Measurements from ENCODE around the gene DEFB124. TPM values are rescaled to one million over a fixed set of nuclear protein-coding genes. Genes with fewer than 3 reads are reported as not detected.
A peak's percentile ranks its signal among the peaks of the same experiment; 100 is the strongest.
"Not testable (repeated sequence)": the region's sequence is repeated elsewhere in the genome, so short reads cannot be mapped to it uniquely, and the experiment has no call there.

Gene DEFB124
- total RNA-seq (2014; rRNA removed; shearing (Covaris generic)): not detected in 2 replicates

GRCh38 chr20:31474758-31475427, at the start of gene DEFB124, which contains the start of gene REM1:
DEFB124 (minus strand) TSS chr20:31475127; CDS start chr20:31473013, 2,114 bp downstream.
REM1 (plus strand) TSS chr20:31475288; CDS start chr20:31476446, 1,158 bp downstream.
- no peak for DNase-seq (ENCODE audit: low spot score)

- DNase-seq (ENCODE audit: low spot score): no peak
Observed at GRCh38 chr20:31523361-31524283, 48.7 kb upstream of the DEFB124 start.

- DNase-seq (ENCODE audit: low spot score): no peak
Observed at GRCh38 chr20:31522731-31523130, 47.8 kb upstream of the DEFB124 start.

GRCh38 chr20:31521267-31521666, 46.3 kb upstream of the DEFB124 start:
- DNase-seq (ENCODE audit: low spot score): not testable (repeated sequence)

- peak; percentile 54 for DNase-seq (ENCODE audit: low spot score)
Observed at GRCh38 chr20:31517373-31517772, 42.4 kb upstream of the DEFB124 start.

GRCh38 chr20:31516651-31517050, 41.7 kb upstream of the DEFB124 start:
- DNase-seq (ENCODE audit: low spot score): no peak

GRCh38 chr20:31516166-31516565, 41.2 kb upstream of the DEFB124 start:
- no peak for DNase-seq (ENCODE audit: low spot score)

- DNase-seq (ENCODE audit: low spot score): no peak
Observed at GRCh38 chr20:31515775-31516107, 40.8 kb upstream of the DEFB124 start.

- peak; percentile 37 for DNase-seq (ENCODE audit: low spot score)
Observed at GRCh38 chr20:31515072-31515774, 40.3 kb upstream of the DEFB124 start.

- peak; percentile 98 for DNase-seq (ENCODE audit: low spot score)
Observed at GRCh38 chr20:31514154-31515071, 39.5 kb upstream of the DEFB124 start, which contains the start of gene HM13. HM13 (plus strand) TSS chr20:31514442; CDS start chr20:31514552, 110 bp downstream.

GRCh38 chr20:31508517-31509244, 33.8 kb upstream of the DEFB124 start:
- no peak for DNase-seq (ENCODE audit: low spot score)

GRCh38 chr20:31505903-31506302, 31.0 kb upstream of the DEFB124 start:
- no peak for DNase-seq (ENCODE audit: low spot score)

GRCh38 chr20:31502884-31503673, 28.2 kb upstream of the DEFB124 start:
- peak; percentile 93 for DNase-seq (ENCODE audit: low spot score)

GRCh38 chr20:31500527-31500926, 25.6 kb upstream of the DEFB124 start:
- DNase-seq (ENCODE audit: low spot score): no peak

- no peak for DNase-seq (ENCODE audit: low spot score)
Observed at GRCh38 chr20:31497838-31498540, 23.1 kb upstream of the DEFB124 start.

GRCh38 chr20:31496761-31497295, 21.9 kb upstream of the DEFB124 start:
- DNase-seq (ENCODE audit: low spot score): no peak

GRCh38 chr20:31494131-31494530, 19.2 kb upstream of the DEFB124 start:
- peak; percentile 75 for DNase-seq (ENCODE audit: low spot score)

- DNase-seq (ENCODE audit: low spot score): no peak
Observed at GRCh38 chr20:31490752-31491151, 15.8 kb upstream of the DEFB124 start.
